HG03045 (cell line): ENCODE measurements around the gene SMOC2.
"Not testable (repeated sequence)": the region's sequence is repeated elsewhere in the genome, so short reads cannot be mapped to it uniquely, and the experiment has no call there.

Experiments used
- ATAC-seq: cut with Tn5 transposase; IDR thresholded peaks from one replicate; pipeline ENCODE4 v1.9.1; 2021; ENCODE audit warnings: mild to moderate bottlenecking, moderate library complexity; ENCODE audit not compliant: unreplicated experiment

SMOC2 gene

GRCh38 chr6:168597471-168597875, 156.5 kb downstream of the SMOC2 start:
- ATAC-seq: no peak

GRCh38 chr6:168598251-168599117, 157.5 kb downstream of the SMOC2 start:
- ATAC-seq: no peak

- no peak for ATAC-seq
Observed at GRCh38 chr6:168599118-168599494, 158.1 kb downstream of the SMOC2 start.

- ATAC-seq: no peak
Observed at GRCh38 chr6:168599769-168600330, 158.9 kb downstream of the SMOC2 start.

- ATAC-seq: no peak
Observed at GRCh38 chr6:168600381-168600780, 159.4 kb downstream of the SMOC2 start.

GRCh38 chr6:168601111-168601510, 160.1 kb downstream of the SMOC2 start:
- ATAC-seq: no peak

GRCh38 chr6:168601546-168601945, 160.6 kb downstream of the SMOC2 start:
- ATAC-seq: no peak

GRCh38 chr6:168602576-168602975, 161.6 kb downstream of the SMOC2 start:
- ATAC-seq: no peak

GRCh38 chr6:168603234-168603633, 162.2 kb downstream of the SMOC2 start:
- no peak for ATAC-seq

GRCh38 chr6:168605964-168606363, 165.0 kb downstream of the SMOC2 start:
- ATAC-seq: no peak

- ATAC-seq: no peak
Observed at GRCh38 chr6:168606722-168607121, 165.7 kb downstream of the SMOC2 start.

- no peak for ATAC-seq
Observed at GRCh38 chr6:168607272-168608112, 166.5 kb downstream of the SMOC2 start.

- ATAC-seq: no peak
Observed at GRCh38 chr6:168608113-168608400, 167.1 kb downstream of the SMOC2 start.

- ATAC-seq: no peak
Observed at GRCh38 chr6:168609026-168609685, 168.2 kb downstream of the SMOC2 start.

- ATAC-seq: no peak
Observed at GRCh38 chr6:168609914-168610490, 169.0 kb downstream of the SMOC2 start.

GRCh38 chr6:168610966-168611365, 170.0 kb downstream of the SMOC2 start:
- not testable (repeated sequence) for ATAC-seq

- ATAC-seq: no peak
Observed at GRCh38 chr6:168611691-168612090, 170.7 kb downstream of the SMOC2 start.

GRCh38 chr6:168612586-168612985, 171.6 kb downstream of the SMOC2 start:
- ATAC-seq: no peak

- no peak for ATAC-seq
Observed at GRCh38 chr6:168615837-168616236, 174.9 kb downstream of the SMOC2 start.

GRCh38 chr6:168616816-168617765, 176.1 kb downstream of the SMOC2 start:
- ATAC-seq: no peak
